ENCODE measurements around the gene CARD16. TPM values are rescaled to one million over a fixed set of nuclear protein-coding genes. Genes with fewer than 3 reads are reported as not detected.

The CARD16 gene
- total RNA-seq, 1 experiment from 2014 or later: 14.4 TPM

DNA sequence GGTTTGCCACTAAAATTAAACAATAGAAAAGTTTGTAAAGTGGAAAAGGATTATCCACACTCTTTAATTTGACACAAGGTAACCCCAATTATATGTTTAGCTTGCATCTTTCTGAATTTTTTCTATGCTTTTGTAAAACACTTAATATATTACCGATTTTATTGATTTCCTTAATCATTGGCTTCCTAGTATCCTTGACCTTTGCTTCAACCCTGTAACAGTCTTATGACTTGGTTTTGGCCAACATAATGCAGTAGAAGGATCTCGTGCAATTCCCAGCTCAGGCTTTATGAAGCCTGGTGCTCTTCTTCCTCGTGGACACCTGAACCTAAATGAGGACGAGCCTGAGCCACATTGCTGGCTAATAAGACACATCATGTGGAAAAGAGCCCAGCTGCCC, 53.1 kb downstream of the CARD16 start:
- Mint-ChIP-seq H3K27ac (ENCODE audit: low read depth, unreplicated experiment) (no peak overlapping the region), H3K36me3 (ENCODE audit: insufficient read depth, unreplicated experiment) (no peaks in the 10 kb centered on the region), H3K27me3 (ENCODE audit: insufficient read depth, unreplicated experiment) (no peaks in the 10 kb centered on the region), H3K4me3 (ENCODE audit: unreplicated experiment) (no peak overlapping the region), H3K9me3 (ENCODE audit: unreplicated experiment) (peaks cover 18% of the 10 kb centered on the region), H3K4me1 (ENCODE audit: insufficient read depth, unreplicated experiment) (no peaks in the 10 kb centered on the region)
- TF ChIP-seq, protein P1, sequence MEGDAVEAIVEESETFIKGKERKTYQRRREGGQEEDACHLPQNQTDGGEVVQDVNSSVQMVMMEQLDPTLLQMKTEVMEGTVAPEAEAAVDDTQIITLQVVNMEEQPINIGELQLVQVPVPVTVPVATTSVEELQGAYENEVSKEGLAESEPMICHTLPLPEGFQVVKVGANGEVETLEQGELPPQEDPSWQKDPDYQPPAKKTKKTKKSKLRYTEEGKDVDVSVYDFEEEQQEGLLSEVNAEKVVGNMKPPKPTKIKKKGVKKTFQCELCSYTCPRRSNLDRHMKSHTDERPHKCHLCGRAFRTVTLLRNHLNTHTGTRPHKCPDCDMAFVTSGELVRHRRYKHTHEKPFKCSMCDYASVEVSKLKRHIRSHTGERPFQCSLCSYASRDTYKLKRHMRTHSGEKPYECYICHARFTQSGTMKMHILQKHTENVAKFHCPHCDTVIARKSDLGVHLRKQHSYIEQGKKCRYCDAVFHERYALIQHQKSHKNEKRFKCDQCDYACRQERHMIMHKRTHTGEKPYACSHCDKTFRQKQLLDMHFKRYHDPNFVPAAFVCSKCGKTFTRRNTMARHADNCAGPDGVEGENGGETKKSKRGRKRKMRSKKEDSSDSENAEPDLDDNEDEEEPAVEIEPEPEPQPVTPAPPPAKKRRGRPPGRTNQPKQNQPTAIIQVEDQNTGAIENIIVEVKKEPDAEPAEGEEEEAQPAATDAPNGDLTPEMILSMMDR (IDR thresholded peaks at IDR 0.05; ENCODE audit: unreplicated experiment): no peak
- CTCF ChIA-PET: no interaction called here
- POLR2A ChIA-PET: no interaction called here
- intact Hi-C loops (cut with micrococcal nuclease): no loop called here
- BruUV-seq (replicated peaks): no TSS peak
- no peak for DNase-seq (ENCODE audit: unreplicated experiment)

Other genes with a start within 250 kb of the CARD16 start
- not detected in 2 replicates for gene CASP12, start 146.9 kb downstream of the CARD16 start, total RNA-seq (2022)
- 93.6 and 98.8 TPM in 2 replicates for gene CASP4, start 76.8 kb downstream of the CARD16 start, total RNA-seq (2022)
- gene CASP5, start 22.2 kb downstream of the CARD16 start, total RNA-seq (2022): not detected in 2 replicates
- 27.2 and 34.4 TPM in 2 replicates for gene CASP1, start 10.2 kb downstream of the CARD16 start, total RNA-seq (2022)
- not detected in 2 replicates for gene CARD18, start 94.4 kb upstream of the CARD16 start, total RNA-seq (2022)